ENCODE measurements around the gene FAM193A.

DNA sequence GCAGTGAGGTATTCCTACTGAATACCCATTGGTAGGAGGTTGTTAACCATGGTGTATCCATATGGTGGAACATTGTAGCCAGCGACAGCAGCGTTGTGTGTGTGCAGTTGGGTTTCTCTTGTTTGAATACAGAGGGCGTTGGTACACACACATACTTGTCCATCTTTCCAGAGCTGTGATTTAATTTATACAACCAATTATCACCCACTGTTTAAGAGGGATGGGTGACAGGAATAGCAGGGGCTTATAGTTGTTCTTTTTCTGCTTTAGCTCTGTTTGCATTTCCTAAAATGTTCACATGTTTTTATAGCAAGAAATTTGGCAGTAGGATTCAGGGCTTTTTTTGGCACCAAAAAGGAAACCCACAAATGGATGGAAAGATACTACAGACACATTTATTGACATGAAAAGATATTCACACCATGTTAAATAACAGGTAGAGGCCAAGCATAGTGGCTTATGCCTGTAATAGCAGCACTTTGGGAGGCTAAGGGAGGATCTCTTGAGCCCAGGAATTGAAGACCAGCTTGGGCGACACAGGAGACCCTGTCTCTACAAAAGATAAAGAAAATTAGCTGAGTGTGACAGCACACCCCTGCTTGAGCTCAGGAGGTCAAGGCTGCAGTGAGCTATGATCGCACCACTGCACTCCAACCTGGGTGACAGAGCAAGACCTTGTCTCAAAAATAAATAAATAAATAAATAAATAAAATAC, 159.1 kb downstream of the FAM193A start:
- TF ChIP-seq CTCF (IDR thresholded peaks at IDR 0.05; ENCODE audit: low read length) = no peak
- TF ChIP-seq EZH2 (IDR thresholded peaks at IDR 0.05; ENCODE audit: borderline replicate concordance, low read length) = no peak

Data from OCI-LY1 (cell line).